Astrocyte (in vitro differentiated cells and primary cell): Measurements from ENCODE around the gene ME3.

ENCODE experiments used
- EZH2 ChIP-seq: IDR thresholded peaks from 2 replicates; pipeline ENCODE4 v1.6.1; 2012; ENCODE audit warnings: mild to moderate bottlenecking, low read length, inconsistent platforms; ENCODE audit not compliant: insufficient read depth
- TF ChIP-seq, protein P1 (sequence below): IDR thresholded peaks from 2 replicates; pipeline ENCODE4 v1.5.1; 2011; ENCODE audit warnings: low read depth, mild to moderate bottlenecking, inconsistent platforms, low read length, moderate library complexity; ENCODE audit not compliant: insufficient read depth

GRCh38 chr11:86477495-86478155 is 194.8 kb downstream of the ME3 start:
- TF ChIP-seq, protein P1, sequence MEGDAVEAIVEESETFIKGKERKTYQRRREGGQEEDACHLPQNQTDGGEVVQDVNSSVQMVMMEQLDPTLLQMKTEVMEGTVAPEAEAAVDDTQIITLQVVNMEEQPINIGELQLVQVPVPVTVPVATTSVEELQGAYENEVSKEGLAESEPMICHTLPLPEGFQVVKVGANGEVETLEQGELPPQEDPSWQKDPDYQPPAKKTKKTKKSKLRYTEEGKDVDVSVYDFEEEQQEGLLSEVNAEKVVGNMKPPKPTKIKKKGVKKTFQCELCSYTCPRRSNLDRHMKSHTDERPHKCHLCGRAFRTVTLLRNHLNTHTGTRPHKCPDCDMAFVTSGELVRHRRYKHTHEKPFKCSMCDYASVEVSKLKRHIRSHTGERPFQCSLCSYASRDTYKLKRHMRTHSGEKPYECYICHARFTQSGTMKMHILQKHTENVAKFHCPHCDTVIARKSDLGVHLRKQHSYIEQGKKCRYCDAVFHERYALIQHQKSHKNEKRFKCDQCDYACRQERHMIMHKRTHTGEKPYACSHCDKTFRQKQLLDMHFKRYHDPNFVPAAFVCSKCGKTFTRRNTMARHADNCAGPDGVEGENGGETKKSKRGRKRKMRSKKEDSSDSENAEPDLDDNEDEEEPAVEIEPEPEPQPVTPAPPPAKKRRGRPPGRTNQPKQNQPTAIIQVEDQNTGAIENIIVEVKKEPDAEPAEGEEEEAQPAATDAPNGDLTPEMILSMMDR, result no peak
- TF ChIP-seq EZH2, result no peak
